HepG2 (cell line): ENCODE measurements around the gene TALDO1. TPM values are rescaled to one million over a fixed set of nuclear protein-coding genes. Genes with fewer than 3 reads are reported as not detected.

Experiments used
- ERF ChIP-seq: IDR thresholded peaks from 2 replicates; pipeline ENCODE4 v1.6.1; 2018; ENCODE audit warnings: missing biosample characterization, missing genetic modification reagents
- GMEB2 ChIP-seq: IDR thresholded peaks from 2 replicates; pipeline ENCODE4 v1.6.1; 2016; ENCODE audit warnings: missing biosample characterization, missing genetic modification reagents, low read depth
- GPN1 ChIP-seq: sonication (generic); formaldehyde crosslinking; IDR thresholded peaks from 2 replicates; pipeline ENCODE4 v1.5.1; 2020; ENCODE audit warnings: missing genetic modification reagents, borderline replicate concordance
- GTF3A ChIP-seq: sonication (generic); formaldehyde crosslinking; conservative IDR thresholded peaks from 2 replicates; pipeline ENCODE4 v1.4.0; 2020; ENCODE audit warnings: mild to moderate bottlenecking, missing genetic modification reagents
- KLF15 ChIP-seq: sonication (generic); formaldehyde crosslinking; IDR thresholded peaks from 2 replicates; pipeline ENCODE4 v1.8.1; 2023; ENCODE audit warnings: borderline replicate concordance, mild to moderate bottlenecking, inconsistent platforms, missing genetic modification reagents, mixed read lengths
- MNT ChIP-seq: fragments of 450-650 bp; IDR thresholded peaks from 2 replicates; pipeline ENCODE4 v1.6.1; 2016
- MXI1 ChIP-seq: IDR thresholded peaks from 3 replicates; pipeline ENCODE4 v1.6.1; 2012; ENCODE audit warnings: low read depth, low read length, inconsistent platforms, borderline replicate concordance
- PAX8 ChIP-seq: sonication (generic); formaldehyde crosslinking; IDR thresholded peaks from 2 replicates; pipeline ENCODE4 v1.8.0; 2022; ENCODE audit warnings: mild to moderate bottlenecking, missing genetic modification reagents, borderline replicate concordance
- PPARG ChIP-seq: conservative IDR thresholded peaks from 2 replicates; pipeline ENCODE4 v1.6.1; 2016; ENCODE audit warnings: missing biosample characterization, missing genetic modification reagents
- RFX1 ChIP-seq: fragments of 450-650 bp; IDR thresholded peaks from 2 replicates; pipeline ENCODE4 v1.6.1; 2017
- RXRA ChIP-seq: sonication (generic); formaldehyde crosslinking; IDR thresholded peaks from 2 replicates; pipeline ENCODE4 v1.5.1; 2020; ENCODE audit warnings: missing genetic modification reagents
- SP140L ChIP-seq: sonication (generic); formaldehyde crosslinking; IDR thresholded peaks from 2 replicates; pipeline ENCODE4 v1.4.0; 2020; ENCODE audit warnings: missing genetic modification reagents, borderline replicate concordance
- ZBTB20 ChIP-seq: sonication (generic); formaldehyde crosslinking; IDR thresholded peaks from 2 replicates; pipeline ENCODE4 v1.8.1; 2023; ENCODE audit warnings: missing genetic modification reagents, low read depth, mild to moderate bottlenecking, borderline replicate concordance
- ZNF143 ChIP-seq: sonication (generic); formaldehyde crosslinking; IDR thresholded peaks from 2 replicates; pipeline ENCODE4 v1.4.0; 2020; ENCODE audit warnings: missing genetic modification reagents
- ZNF280D ChIP-seq: sonication (generic); formaldehyde crosslinking; IDR thresholded peaks from 2 replicates; pipeline ENCODE4 v1.5.1; 2020; ENCODE audit warnings: mild to moderate bottlenecking, missing genetic modification reagents
- ZNF543 ChIP-seq: sonication (generic); formaldehyde crosslinking; IDR thresholded peaks from 2 replicates; pipeline ENCODE4 v1.4.0; 2020; ENCODE audit warnings: mild to moderate bottlenecking, missing genetic modification reagents
- ZNF546 ChIP-seq: sonication (generic); formaldehyde crosslinking; conservative IDR thresholded peaks from 2 replicates; pipeline ENCODE4 v1.8.1; 2023; ENCODE audit warnings: mild to moderate bottlenecking, missing genetic modification reagents
- ZNF607 ChIP-seq: sonication (generic); formaldehyde crosslinking; IDR thresholded peaks from 2 replicates; pipeline ENCODE4 v1.5.1; 2020; ENCODE audit warnings: missing genetic modification reagents, mild to moderate bottlenecking, borderline replicate concordance
- polyA plus RNA-seq, 8 experiments: library from polyadenylated mRNA; depleted of rRNA in 3 of 8; stranded (reverse) in 7 of 8; unstranded in 1 of 8; fragments of >200 nt; fragmentation: Illumina TruSeq in 4 of 8; extraction: Trizol in 4 of 8; gene quantifications; 2 replicates each; pipeline versions ENCODE4 v1.2.1 to v1.2.3, GENCODE V29; 2011 to 2016; ENCODE audit warnings: low read depth in 4 of 8, missing spikeins in 1 of 8, mixed read lengths in 1 of 8; ENCODE audit not compliant: insufficient read depth in 1 of 8
- total RNA-seq, 5 experiments: library from RNA; depleted of rRNA; stranded (reverse); fragments of >200 nt; fragmentation: Illumina TruSeq; extraction: Trizol; gene quantifications; 2 replicates each; pipeline ENCODE4 v1.2.3, GENCODE V29; 2016; ENCODE audit warnings: low read depth in 1 of 5
- TF ChIP-seq, protein P1 (sequence below): sonication (generic); formaldehyde crosslinking; conservative IDR thresholded peaks from 2 replicates; pipeline ENCODE4 v1.8.1; 2023; ENCODE audit warnings: missing genetic modification reagents
- TF ChIP-seq, protein P2 (sequence below): sonication (generic); formaldehyde crosslinking; IDR thresholded peaks from 2 replicates; pipeline ENCODE4 v1.8.0; 2022; ENCODE audit warnings: missing genetic modification reagents, mild to moderate bottlenecking, borderline replicate concordance

Gene TALDO1
- total and polyA plus RNA-seq, 2 of the 13 experiments (the other 11 are each of a cell fraction or from before 2014, with no cell fraction given): 107 to 240 TPM

GRCh38 chr11:797296-798092 lies 50.2 kb downstream of the TALDO1 start (continued):
- TF ChIP-seq, protein P1, sequence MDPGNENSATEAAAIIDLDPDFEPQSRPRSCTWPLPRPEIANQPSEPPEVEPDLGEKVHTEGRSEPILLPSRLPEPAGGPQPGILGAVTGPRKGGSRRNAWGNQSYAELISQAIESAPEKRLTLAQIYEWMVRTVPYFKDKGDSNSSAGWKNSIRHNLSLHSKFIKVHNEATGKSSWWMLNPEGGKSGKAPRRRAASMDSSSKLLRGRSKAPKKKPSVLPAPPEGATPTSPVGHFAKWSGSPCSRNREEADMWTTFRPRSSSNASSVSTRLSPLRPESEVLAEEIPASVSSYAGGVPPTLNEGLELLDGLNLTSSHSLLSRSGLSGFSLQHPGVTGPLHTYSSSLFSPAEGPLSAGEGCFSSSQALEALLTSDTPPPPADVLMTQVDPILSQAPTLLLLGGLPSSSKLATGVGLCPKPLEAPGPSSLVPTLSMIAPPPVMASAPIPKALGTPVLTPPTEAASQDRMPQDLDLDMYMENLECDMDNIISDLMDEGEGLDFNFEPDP: no peak
- TF ChIP-seq PPARG (CRISPR knock-in tag) (no peak; the same call in 1 of the 2 replicates), KLF15 (CRISPR knock-in tag) (peak; percentile 71; the same call in 1 of the 2 replicates), GPN1 (CRISPR knock-in tag) (peak; percentile 14; the same call in 1 of the 2 replicates), RFX1 (peak; percentile 74), ZNF607 (peak; percentile 8; the same call in 1 of the 2 replicates), GMEB2 (no peak; the same call in 1 of the 2 replicates), MNT (peak; percentile 74), ZNF543 (CRISPR knock-in tag) (no peak), ZNF280D (CRISPR knock-in tag) (0 out of 2 replicates have a peak, but pooled peaks have one; percentile 29), ZNF143 (CRISPR knock-in tag) (no peak), PAX8 (0 out of 2 replicates have a peak, but pooled peaks have one; percentile 24), ERF (CRISPR knock-in tag) (0 out of 2 replicates have a peak, but pooled peaks have one; percentile 9), ZBTB20 (CRISPR knock-in tag) (peak; percentile 51; the same call in 1 of the 2 replicates), GTF3A (no peak), SP140L (CRISPR knock-in tag) (no peak), ZNF546 (CRISPR knock-in tag) (0 out of 2 replicates have a peak, but pooled peaks have one; percentile 48), MXI1 (peak; percentile 62; the same call in 1 of the 3 replicates), RXRA (CRISPR knock-in tag) (peak; percentile 40)
- TF ChIP-seq, protein P2, sequence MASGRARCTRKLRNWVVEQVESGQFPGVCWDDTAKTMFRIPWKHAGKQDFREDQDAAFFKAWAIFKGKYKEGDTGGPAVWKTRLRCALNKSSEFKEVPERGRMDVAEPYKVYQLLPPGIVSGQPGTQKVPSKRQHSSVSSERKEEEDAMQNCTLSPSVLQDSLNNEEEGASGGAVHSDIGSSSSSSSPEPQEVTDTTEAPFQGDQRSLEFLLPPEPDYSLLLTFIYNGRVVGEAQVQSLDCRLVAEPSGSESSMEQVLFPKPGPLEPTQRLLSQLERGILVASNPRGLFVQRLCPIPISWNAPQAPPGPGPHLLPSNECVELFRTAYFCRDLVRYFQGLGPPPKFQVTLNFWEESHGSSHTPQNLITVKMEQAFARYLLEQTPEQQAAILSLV: peak; percentile 63; the same call in 1 of the 2 replicates
